Measurements from ENCODE around the gene CYP26B1. TPM values are rescaled to one million over a fixed set of nuclear protein-coding genes. Genes with fewer than 3 reads are reported as not detected.

CYP26B1 gene
- total RNA-seq, 1 donor from 2014 or later, result 1.2 TPM

DNA sequence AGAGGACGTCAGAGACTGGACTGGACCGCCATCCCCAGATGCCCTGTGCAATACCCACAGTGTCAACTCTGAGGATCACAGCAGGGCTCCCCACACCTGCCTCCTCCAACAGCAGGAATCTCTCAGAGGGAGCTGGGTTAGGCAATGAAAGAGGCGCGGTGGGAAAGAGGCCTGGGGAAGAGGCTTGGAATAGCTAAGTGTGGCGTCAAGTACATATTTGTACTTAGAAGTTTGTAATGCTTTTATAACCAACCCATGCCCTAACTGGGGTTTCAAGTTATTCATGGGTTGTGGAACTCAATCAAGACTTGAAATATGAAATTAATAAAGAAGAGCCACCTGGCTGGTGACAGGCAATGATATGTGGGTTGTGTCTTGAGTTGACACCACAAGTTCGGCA, 28.7 kb downstream of the CYP26B1 start:
- Mint-ChIP-seq H3K4me3 (ENCODE audit: unreplicated experiment) (no peak overlapping the region), H3K4me1 (ENCODE audit: low read depth, unreplicated experiment) (peaks cover 16% of the 10 kb centered on the region), H3K27ac (ENCODE audit: unreplicated experiment) (no peak overlapping the region), H3K36me3 (ENCODE audit: low read depth, unreplicated experiment) (no peaks in the 10 kb centered on the region), H3K27me3 (ENCODE audit: low read depth, unreplicated experiment) (peaks cover 25% of the 10 kb centered on the region), H3K9me3 (ENCODE audit: unreplicated experiment) (peaks cover 5% of the 10 kb centered on the region)
- Histone ChIP-seq H3K27ac (ENCODE audit: low read depth, low read length) (no peak overlapping the region), H3K4me1 (ENCODE audit: insufficient read depth, low read length) (peaks cover 17% of the 10 kb centered on the region), H3K4me3 (ENCODE audit: insufficient read depth, low read depth, low read length) (no peak overlapping the region), H3K9ac (ENCODE audit: low read length) (no peak overlapping the region), H2AFZ (ENCODE audit: low read depth, low read length) (no peak overlapping the region), H3K27me3 (ENCODE audit: insufficient read depth, low read length) (no peaks in the 10 kb centered on the region), H3K79me2 (ENCODE audit: insufficient read depth, low read length) (no peaks in the 10 kb centered on the region), H4K20me1 (ENCODE audit: insufficient read depth, low read length) (no peaks in the 10 kb centered on the region), H3K36me3 (ENCODE audit: insufficient read depth, low read length) (no peaks in the 10 kb centered on the region), H3K9me3 (ENCODE audit: insufficient read depth, low read depth, low read length) (no peaks in the 10 kb centered on the region), H3K4me2 (ENCODE audit: low read length) (no peak overlapping the region)
- FAIRE-seq (no peak), DNase-seq (ENCODE audit: low read depth) (no peak)
- no peak for TF ChIP-seq EZH2 (IDR thresholded peaks at IDR 0.05; ENCODE audit: insufficient read depth, low read length)

DNA sequence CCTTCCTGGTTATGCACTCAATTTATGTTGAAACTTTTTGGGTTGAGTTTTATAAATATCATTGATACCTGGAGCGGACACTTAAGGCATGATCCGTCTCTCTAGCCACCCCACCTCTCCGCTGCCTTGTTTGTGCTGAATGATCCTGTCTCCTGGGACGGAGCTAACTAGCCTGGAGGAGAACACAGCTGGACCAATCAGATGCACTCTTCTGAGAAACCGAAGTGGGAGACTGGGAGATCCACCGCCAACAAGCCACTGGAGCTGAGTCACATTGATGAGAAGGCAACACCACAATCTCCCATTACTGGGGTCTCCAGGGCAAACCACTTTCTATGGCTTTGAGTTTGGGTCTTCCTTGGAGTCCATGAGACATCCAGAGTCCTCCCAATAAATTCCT, 29.3 kb downstream of the CYP26B1 start:
- Mint-ChIP-seq H3K4me1 (ENCODE audit: low read depth, unreplicated experiment) (peaks cover 16% of the 10 kb centered on the region), H3K4me3 (ENCODE audit: unreplicated experiment) (no peak overlapping the region), H3K27ac (ENCODE audit: unreplicated experiment) (no peak overlapping the region), H3K27me3 (ENCODE audit: low read depth, unreplicated experiment) (peaks cover 25% of the 10 kb centered on the region), H3K36me3 (ENCODE audit: low read depth, unreplicated experiment) (no peaks in the 10 kb centered on the region), H3K9me3 (ENCODE audit: unreplicated experiment) (peaks cover 5% of the 10 kb centered on the region)
- no peaks in the 10 kb centered on the region for H3K36me3 ChIP-seq (ENCODE audit: insufficient read depth, low read length)
- H3K4me1 ChIP-seq (ENCODE audit: insufficient read depth, low read length), result peaks cover 17% of the 10 kb centered on the region
- no peak overlapping the region for H2AFZ ChIP-seq (ENCODE audit: low read depth, low read length)
- no peak overlapping the region for H3K27ac ChIP-seq (ENCODE audit: low read depth, low read length)
- H3K27me3 ChIP-seq (ENCODE audit: insufficient read depth, low read length), result no peaks in the 10 kb centered on the region
- TF ChIP-seq, protein P1, sequence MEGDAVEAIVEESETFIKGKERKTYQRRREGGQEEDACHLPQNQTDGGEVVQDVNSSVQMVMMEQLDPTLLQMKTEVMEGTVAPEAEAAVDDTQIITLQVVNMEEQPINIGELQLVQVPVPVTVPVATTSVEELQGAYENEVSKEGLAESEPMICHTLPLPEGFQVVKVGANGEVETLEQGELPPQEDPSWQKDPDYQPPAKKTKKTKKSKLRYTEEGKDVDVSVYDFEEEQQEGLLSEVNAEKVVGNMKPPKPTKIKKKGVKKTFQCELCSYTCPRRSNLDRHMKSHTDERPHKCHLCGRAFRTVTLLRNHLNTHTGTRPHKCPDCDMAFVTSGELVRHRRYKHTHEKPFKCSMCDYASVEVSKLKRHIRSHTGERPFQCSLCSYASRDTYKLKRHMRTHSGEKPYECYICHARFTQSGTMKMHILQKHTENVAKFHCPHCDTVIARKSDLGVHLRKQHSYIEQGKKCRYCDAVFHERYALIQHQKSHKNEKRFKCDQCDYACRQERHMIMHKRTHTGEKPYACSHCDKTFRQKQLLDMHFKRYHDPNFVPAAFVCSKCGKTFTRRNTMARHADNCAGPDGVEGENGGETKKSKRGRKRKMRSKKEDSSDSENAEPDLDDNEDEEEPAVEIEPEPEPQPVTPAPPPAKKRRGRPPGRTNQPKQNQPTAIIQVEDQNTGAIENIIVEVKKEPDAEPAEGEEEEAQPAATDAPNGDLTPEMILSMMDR (IDR thresholded peaks at IDR 0.05; ENCODE audit: insufficient read depth, low read depth, low read length), result no peak
- no peak for TF ChIP-seq EZH2 (IDR thresholded peaks at IDR 0.05; ENCODE audit: insufficient read depth, low read length)
- H3K9me3 ChIP-seq (ENCODE audit: insufficient read depth, low read depth, low read length), result no peaks in the 10 kb centered on the region
- no peaks in the 10 kb centered on the region for H4K20me1 ChIP-seq (ENCODE audit: insufficient read depth, low read length)
- FAIRE-seq (no peak), DNase-seq (ENCODE audit: low read depth) (no peak)
- H3K4me3 ChIP-seq (ENCODE audit: insufficient read depth, low read depth, low read length), result no peak overlapping the region
- H3K79me2 ChIP-seq (ENCODE audit: insufficient read depth, low read length), result no peaks in the 10 kb centered on the region
- H3K9ac ChIP-seq (ENCODE audit: low read length), result no peak overlapping the region
- H3K4me2 ChIP-seq (ENCODE audit: low read length), result no peak overlapping the region

DNA sequence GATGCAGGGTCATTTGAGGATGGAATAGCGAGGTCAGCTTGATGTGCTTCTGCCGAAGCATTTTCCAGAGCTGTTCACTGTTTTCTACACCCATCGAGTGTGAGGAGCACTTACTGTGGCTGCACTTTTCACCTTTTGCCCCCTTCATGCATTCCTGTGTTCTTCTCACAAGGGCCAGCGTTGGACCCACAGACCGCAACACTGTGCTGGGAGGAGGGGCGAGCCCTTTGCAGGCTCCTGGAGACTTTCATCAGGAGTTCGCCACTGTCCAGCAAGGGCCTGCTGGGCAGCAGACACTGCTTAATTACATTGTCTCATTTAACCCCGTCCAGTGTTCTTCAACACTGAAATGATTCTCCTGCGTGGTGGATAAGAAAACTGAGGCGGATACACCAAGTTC, 29.9 kb downstream of the CYP26B1 start:
- Mint-ChIP-seq H3K36me3 (ENCODE audit: low read depth, unreplicated experiment) (no peaks in the 10 kb centered on the region), H3K9me3 (ENCODE audit: unreplicated experiment) (peaks cover 5% of the 10 kb centered on the region), H3K4me1 (ENCODE audit: low read depth, unreplicated experiment) (peaks cover 18% of the 10 kb centered on the region), H3K27me3 (ENCODE audit: low read depth, unreplicated experiment) (peaks cover 25% of the 10 kb centered on the region), H3K27ac (ENCODE audit: unreplicated experiment) (no peak overlapping the region), H3K4me3 (ENCODE audit: unreplicated experiment) (no peak overlapping the region)
- no peaks in the 10 kb centered on the region for H3K9me3 ChIP-seq (ENCODE audit: insufficient read depth, low read depth, low read length)
- no peak overlapping the region for H3K9ac ChIP-seq (ENCODE audit: low read length)
- TF ChIP-seq, protein P1 (IDR thresholded peaks at IDR 0.05; ENCODE audit: insufficient read depth, low read depth, low read length), result no peak
- TF ChIP-seq EZH2 (IDR thresholded peaks at IDR 0.05; ENCODE audit: insufficient read depth, low read length), result no peak
- no peak overlapping the region for H2AFZ ChIP-seq (ENCODE audit: low read depth, low read length)
- no peaks in the 10 kb centered on the region for H3K79me2 ChIP-seq (ENCODE audit: insufficient read depth, low read length)
- H3K36me3 ChIP-seq (ENCODE audit: insufficient read depth, low read length), result no peaks in the 10 kb centered on the region
- H3K27ac ChIP-seq (ENCODE audit: low read depth, low read length), result no peak overlapping the region
- no peak overlapping the region for H3K4me2 ChIP-seq (ENCODE audit: low read length)
- H3K4me3 ChIP-seq (ENCODE audit: insufficient read depth, low read depth, low read length), result no peak overlapping the region
- FAIRE-seq (no peak), DNase-seq (ENCODE audit: low read depth) (no peak)
- no peaks in the 10 kb centered on the region for H3K27me3 ChIP-seq (ENCODE audit: insufficient read depth, low read length)
- H3K4me1 ChIP-seq (ENCODE audit: insufficient read depth, low read length), result peaks cover 19% of the 10 kb centered on the region
- H4K20me1 ChIP-seq (ENCODE audit: insufficient read depth, low read length), result no peaks in the 10 kb centered on the region

All from astrocyte (in vitro differentiated cells and primary cell).